ENCODE data around the gene OSBP. TPM values are rescaled to one million over a fixed set of nuclear protein-coding genes. Genes with fewer than 3 reads are reported as not detected.

Gene OSBP
- total RNA-seq, result 43.5 and 49.1 TPM in 2 replicates

GRCh38 chr11:59615637-59616395, at the start of gene OSBP:
Gene OSBP (minus strand): TSS chr11:59615774. CDS start chr11:59615664, 110 bp downstream.

Other genes starting within 250 kb of the OSBP start
- gene OR5A2, start 189.4 kb downstream of the OSBP start, total RNA-seq, result not detected in 2 replicates
- not detected in 2 replicates for gene OR5A1, start 179.3 kb downstream of the OSBP start, total RNA-seq
- gene OR4D6, start 158.8 kb downstream of the OSBP start, total RNA-seq, result not detected in 2 replicates
- gene OR4D10, start 142.5 kb downstream of the OSBP start, total RNA-seq, result not detected in 2 replicates
- not detected in 2 replicates for gene OR4D11, start 112.2 kb downstream of the OSBP start, total RNA-seq
- not detected in 2 replicates for gene OR4D9, start 104.2 kb downstream of the OSBP start, total RNA-seq
- 9.9 and 13.8 TPM in 2 replicates for gene PATL1, start 53.3 kb upstream of the OSBP start, total RNA-seq
- not detected in 2 replicates for gene OR10V1, start 98.1 kb upstream of the OSBP start, total RNA-seq
- 11.5 and 20.2 TPM in 2 replicates for gene STX3, start 139.6 kb upstream of the OSBP start, total RNA-seq
- gene MRPL16, start 195.0 kb upstream of the OSBP start, total RNA-seq, result 25.7 and 26.9 TPM in 2 replicates
- not detected in 2 replicates for gene CBLIF, start 229.7 kb upstream of the OSBP start, total RNA-seq

Measured in smooth muscle cell of the pulmonary artery (primary cell).